ENCODE results near the gene ZBTB16. TPM values are rescaled to one million over a fixed set of nuclear protein-coding genes. Genes with fewer than 3 reads are reported as not detected.
A peak's percentile ranks its signal among the peaks of the same experiment; 100 is the strongest.

The ZBTB16 gene
- total and polyA plus RNA-seq, 12 donors, result 18.3 to 108 (median 54.6) TPM

DNA sequence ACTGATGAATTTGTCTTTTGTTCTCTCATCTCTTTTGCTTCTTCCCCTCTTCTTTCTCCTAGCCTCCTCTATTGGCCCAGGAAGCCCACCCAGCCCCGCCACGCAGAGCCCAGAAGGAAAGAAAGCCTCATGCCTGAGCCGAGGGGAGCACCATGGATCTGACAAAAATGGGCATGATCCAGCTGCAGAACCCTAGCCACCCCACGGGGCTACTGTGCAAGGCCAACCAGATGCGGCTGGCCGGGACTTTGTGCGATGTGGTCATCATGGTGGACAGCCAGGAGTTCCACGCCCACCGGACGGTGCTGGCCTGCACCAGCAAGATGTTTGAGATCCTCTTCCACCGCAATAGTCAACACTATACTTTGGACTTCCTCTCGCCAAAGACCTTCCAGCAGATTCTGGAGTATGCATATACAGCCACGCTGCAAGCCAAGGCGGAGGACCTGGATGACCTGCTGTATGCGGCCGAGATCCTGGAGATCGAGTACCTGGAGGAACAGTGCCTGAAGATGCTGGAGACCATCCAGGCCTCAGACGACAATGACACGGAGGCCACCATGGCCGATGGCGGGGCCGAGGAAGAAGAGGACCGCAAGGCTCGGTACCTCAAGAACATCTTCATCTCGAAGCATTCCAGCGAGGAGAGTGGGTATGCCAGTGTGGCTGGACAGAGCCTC, 3.8 kb downstream of the ZBTB16 start:
- intact Hi-C loops (cut with DNase I), result loop anchor here in 7 of 10 donors (5.0 to 10.0 kb wide), 10 partner anchors 49 to 192 kb away; no protein-coding TSS in a partner anchor
- WGBS, 2 donors, result 91 to 96% methylated on average over 26 of the region's 26 CpGs
- ATAC-seq (no peak), DNase-seq (peak in 1 of 2 donors; percentile 44)
- peaks cover 0 to 3% (median 0%) of the 10 kb centered on the region in 7 donors for H3K27me3 ChIP-seq
- TF ChIP-seq, protein P1, sequence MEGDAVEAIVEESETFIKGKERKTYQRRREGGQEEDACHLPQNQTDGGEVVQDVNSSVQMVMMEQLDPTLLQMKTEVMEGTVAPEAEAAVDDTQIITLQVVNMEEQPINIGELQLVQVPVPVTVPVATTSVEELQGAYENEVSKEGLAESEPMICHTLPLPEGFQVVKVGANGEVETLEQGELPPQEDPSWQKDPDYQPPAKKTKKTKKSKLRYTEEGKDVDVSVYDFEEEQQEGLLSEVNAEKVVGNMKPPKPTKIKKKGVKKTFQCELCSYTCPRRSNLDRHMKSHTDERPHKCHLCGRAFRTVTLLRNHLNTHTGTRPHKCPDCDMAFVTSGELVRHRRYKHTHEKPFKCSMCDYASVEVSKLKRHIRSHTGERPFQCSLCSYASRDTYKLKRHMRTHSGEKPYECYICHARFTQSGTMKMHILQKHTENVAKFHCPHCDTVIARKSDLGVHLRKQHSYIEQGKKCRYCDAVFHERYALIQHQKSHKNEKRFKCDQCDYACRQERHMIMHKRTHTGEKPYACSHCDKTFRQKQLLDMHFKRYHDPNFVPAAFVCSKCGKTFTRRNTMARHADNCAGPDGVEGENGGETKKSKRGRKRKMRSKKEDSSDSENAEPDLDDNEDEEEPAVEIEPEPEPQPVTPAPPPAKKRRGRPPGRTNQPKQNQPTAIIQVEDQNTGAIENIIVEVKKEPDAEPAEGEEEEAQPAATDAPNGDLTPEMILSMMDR (IDR thresholded peaks at IDR 0.05), result no peak
- H3K4me1 ChIP-seq, result peaks cover 36 to 79% (median 77%) of the 10 kb centered on the region in 9 donors
- peak overlapping the region in 5 of 10 donors; percentile 34 to 99 (median 97) for H3K27ac ChIP-seq
- no peaks in the 10 kb centered on the region for H3K9me3 ChIP-seq
- peaks cover 0 to 53% (median 25%) of the 10 kb centered on the region in 9 donors for H3K36me3 ChIP-seq
- H3K4me3 ChIP-seq, result peak overlapping the region in 4 of 10 donors; percentile 0 to 97 (median 54)

- 95 to 97% methylated on average over 8 of the region's 8 CpGs for WGBS, 2 donors
- Histone ChIP-seq H3K27me3 (no peaks in the 10 kb centered on the region), H3K4me1 (peaks cover 39 to 79% (median 76%) of the 10 kb centered on the region in 9 donors), H3K27ac (peak overlapping the region in 3 of 10 donors; percentile 42 to 99 (median 97)), H3K36me3 (peaks cover 0 to 58% (median 27%) of the 10 kb centered on the region in 9 donors), H3K4me3 (peak overlapping the region in 3 of 10 donors; percentile 17 to 97 (median 27)), H3K9me3 (no peaks in the 10 kb centered on the region)
- TF ChIP-seq, protein P1 (IDR thresholded peaks at IDR 0.05), result no peak
- DNase-seq, result no peak
- no peak for ATAC-seq
- intact Hi-C loops (cut with DNase I), result loop anchor here in 7 of 10 donors (5.0 to 10.0 kb wide), 10 partner anchors 48 to 191 kb away; no protein-coding TSS in a partner anchor
These were observed 4.3 kb downstream of the ZBTB16 start for GRCh38 chr11:114063829-114064201.

DNA sequence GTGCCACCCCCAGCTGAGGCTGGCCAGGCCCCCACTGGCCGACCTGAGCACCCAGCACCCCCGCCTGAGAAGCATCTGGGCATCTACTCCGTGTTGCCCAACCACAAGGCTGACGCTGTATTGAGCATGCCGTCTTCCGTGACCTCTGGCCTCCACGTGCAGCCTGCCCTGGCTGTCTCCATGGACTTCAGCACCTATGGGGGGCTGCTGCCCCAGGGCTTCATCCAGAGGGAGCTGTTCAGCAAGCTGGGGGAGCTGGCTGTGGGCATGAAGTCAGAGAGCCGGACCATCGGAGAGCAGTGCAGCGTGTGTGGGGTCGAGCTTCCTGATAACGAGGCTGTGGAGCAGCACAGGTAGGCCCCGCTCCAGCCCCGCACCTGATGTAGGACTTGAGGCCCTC, 4.7 kb downstream of the ZBTB16 start:
- H3K4me3 ChIP-seq, result peak overlapping the region in 6 of 10 donors; percentile 12 to 97 (median 18)
- 75 to 82% methylated on average over 14 of the region's 14 CpGs for WGBS, 2 donors
- peaks cover 0 to 61% (median 30%) of the 10 kb centered on the region in 9 donors for H3K36me3 ChIP-seq
- peaks cover 40 to 80% (median 77%) of the 10 kb centered on the region in 9 donors for H3K4me1 ChIP-seq
- TF ChIP-seq, protein P1 (IDR thresholded peaks at IDR 0.05), result no peak
- H3K27ac ChIP-seq, result peak overlapping the region in 5 of 10 donors; percentile 5 to 99 (median 52)
- no peaks in the 10 kb centered on the region for H3K27me3 ChIP-seq
- H3K9me3 ChIP-seq, result no peaks in the 10 kb centered on the region
- intact Hi-C loops (cut with DNase I), result loop anchor here in 7 of 10 donors (5.0 to 10.0 kb wide), 10 partner anchors 48 to 191 kb away; no protein-coding TSS in a partner anchor
- DNase-seq (no peak), ATAC-seq (no peak)

DNA sequence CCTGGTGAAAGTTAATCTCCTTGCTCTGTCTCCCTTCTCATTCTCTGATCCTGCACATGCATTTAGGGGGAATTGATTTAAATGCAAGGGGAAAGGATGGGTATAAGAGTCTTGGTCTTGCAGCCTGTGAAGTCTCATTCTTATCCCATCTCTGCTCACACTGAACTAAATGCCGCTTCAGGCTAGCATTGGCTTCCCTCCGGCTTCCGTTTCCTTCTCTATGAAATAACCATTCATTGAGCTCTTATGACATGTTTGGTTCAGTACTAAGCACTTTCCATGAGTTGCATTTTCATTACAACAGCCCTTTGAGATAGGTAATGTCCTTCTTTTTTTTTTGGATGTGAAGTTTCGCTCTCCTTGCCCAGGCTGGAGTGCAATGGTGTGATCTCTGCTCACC, 5.6 kb downstream of the ZBTB16 start:
- peaks cover 0 to 66% (median 30%) of the 10 kb centered on the region in 9 donors for H3K36me3 ChIP-seq
- WGBS, 2 donors, result 69 to 84% methylated on average over 4 of the region's 4 CpGs
- H3K27me3 ChIP-seq, result no peaks in the 10 kb centered on the region
- TF ChIP-seq, protein P1 (IDR thresholded peaks at IDR 0.05), result no peak
- H3K27ac ChIP-seq, result peak overlapping the region in 5 of 10 donors; percentile 13 to 42 (median 22)
- H3K4me3 ChIP-seq, result peak overlapping the region in 6 of 10 donors; percentile 7 to 97 (median 17)
- DNase-seq, result no peak
- H3K9me3 ChIP-seq, result no peaks in the 10 kb centered on the region
- peaks cover 44 to 88% (median 83%) of the 10 kb centered on the region in 9 donors for H3K4me1 ChIP-seq
- ATAC-seq, result no peak
- intact Hi-C loops (cut with DNase I), result loop anchor here in 3 of 10 donors (10.0 kb wide), 5 partner anchors 60 to 190 kb away; no protein-coding TSS in a partner anchor

Measured in heart right ventricle (tissue), 16 donors.